H1 (cell line): ENCODE measurements around the gene ALG9.

Experiments used
- CBX5 ChIP-seq: fragments of 300-800, 300-1000 bp; sonication (generic); IDR thresholded peaks from 2 replicates; pipeline ENCODE4 v1.7.1; 2016; ENCODE audit warnings: antibody characterized with exemption, low read length, low read depth
- CHD2 ChIP-seq: IDR thresholded peaks from 2 replicates; pipeline ENCODE4 v1.6.1; 2012; ENCODE audit warnings: low read length, improper control_type of control experiment
- EGR1 ChIP-seq: IDR thresholded peaks from 2 replicates; pipeline ENCODE4 v1.6.1; 2011; ENCODE audit warnings: low read depth, low read length, borderline replicate concordance
- EZH2 ChIP-seq: fragments of 200-600 bp; sonication (generic); IDR thresholded peaks from 2 replicates; pipeline ENCODE4 v1.7.1; 2012; ENCODE audit warnings: low read depth, mild to moderate bottlenecking, moderate library complexity, low read length, inconsistent platforms; ENCODE audit not compliant: severe bottlenecking
- FOSL1 ChIP-seq: IDR thresholded peaks from 2 replicates; pipeline ENCODE4 v1.6.1; 2011; ENCODE audit warnings: mild to moderate bottlenecking, low read depth, low read length, moderate library complexity; ENCODE audit not compliant: insufficient read depth
- NANOG ChIP-seq: IDR thresholded peaks from 2 replicates; pipeline ENCODE4 v1.6.1; 2011; ENCODE audit warnings: low read length, low read depth, mild to moderate bottlenecking, inconsistent platforms; ENCODE audit not compliant: insufficient read depth, poor library complexity, severe bottlenecking
- TAF7 ChIP-seq: optimal IDR thresholded peaks from 2 replicates; pipeline ENCODE3; 2011; ENCODE audit warnings: low read depth, mild to moderate bottlenecking, inconsistent platforms, low read length, moderate library complexity, borderline replicate concordance
- ZNF274 ChIP-seq: IDR thresholded peaks from 2 replicates; pipeline ENCODE4 v1.7.0; 2012; ENCODE audit warnings: low read length, borderline replicate concordance; ENCODE audit errors: extremely low read depth
- TF ChIP-seq, protein P1 (sequence below), 3 experiments: IDR thresholded peaks; 1 replicate in 2 of 3; 2 replicates in 1 of 3; pipeline versions ENCODE4 v1.5.1 to v1.6.1; 2011; ENCODE audit warnings: low read length in 3 of 3, mild to moderate bottlenecking in 3 of 3, inconsistent platforms in 2 of 3, low read depth in 1 of 3, moderate library complexity in 1 of 3; ENCODE audit not compliant: insufficient read depth in 1 of 3; ENCODE audit errors: control extremely low read depth in 1 of 3
- TF ChIP-seq, protein P2 (sequence below): IDR thresholded peaks from 2 replicates; pipeline ENCODE4 v1.6.1; 2012; ENCODE audit warnings: inconsistent platforms

DNA sequence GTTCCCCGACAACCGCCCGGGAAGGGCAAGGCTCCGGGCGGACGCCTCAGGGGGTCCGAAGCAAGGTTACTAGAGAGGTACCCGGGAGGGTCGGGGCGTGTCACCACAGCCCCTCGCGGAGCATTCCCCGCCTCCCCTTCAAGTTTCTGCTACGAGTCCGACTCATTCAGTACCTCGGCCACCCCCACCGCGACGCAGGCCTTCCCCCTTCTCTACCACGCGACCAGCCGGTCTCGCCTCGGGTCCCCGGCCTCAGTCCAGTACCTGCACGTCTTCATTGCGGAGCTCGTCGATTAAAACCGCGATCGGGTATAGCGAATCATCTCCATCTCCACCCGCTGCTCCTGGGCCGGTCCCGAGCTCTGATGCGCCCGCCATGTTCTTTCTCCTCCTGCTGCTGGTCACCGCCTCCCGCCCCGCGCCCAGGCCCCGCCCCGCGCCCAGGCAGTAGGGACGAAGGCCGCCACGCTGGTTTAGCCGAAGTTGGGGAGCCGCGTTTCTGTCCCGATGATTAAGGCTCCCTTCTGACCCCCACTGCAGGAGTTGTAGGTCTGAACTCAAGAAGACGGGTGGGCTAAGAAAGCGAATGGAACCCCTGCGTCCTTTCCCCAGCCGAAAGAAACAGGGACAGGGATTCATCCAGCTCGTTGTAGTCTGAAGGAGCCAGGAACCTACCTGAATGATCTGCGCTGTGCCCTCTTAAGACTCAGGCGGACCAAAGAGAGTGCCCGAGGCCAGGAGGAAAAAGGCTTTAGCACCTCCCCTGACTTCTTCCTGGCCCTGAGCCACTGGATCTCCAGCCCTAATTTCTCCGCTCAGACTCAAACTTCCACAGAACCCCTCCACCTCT lies 105.2 kb downstream of the ALG9 start, which contains the start of gene PPP2R1B:
- TF ChIP-seq, protein P1, sequence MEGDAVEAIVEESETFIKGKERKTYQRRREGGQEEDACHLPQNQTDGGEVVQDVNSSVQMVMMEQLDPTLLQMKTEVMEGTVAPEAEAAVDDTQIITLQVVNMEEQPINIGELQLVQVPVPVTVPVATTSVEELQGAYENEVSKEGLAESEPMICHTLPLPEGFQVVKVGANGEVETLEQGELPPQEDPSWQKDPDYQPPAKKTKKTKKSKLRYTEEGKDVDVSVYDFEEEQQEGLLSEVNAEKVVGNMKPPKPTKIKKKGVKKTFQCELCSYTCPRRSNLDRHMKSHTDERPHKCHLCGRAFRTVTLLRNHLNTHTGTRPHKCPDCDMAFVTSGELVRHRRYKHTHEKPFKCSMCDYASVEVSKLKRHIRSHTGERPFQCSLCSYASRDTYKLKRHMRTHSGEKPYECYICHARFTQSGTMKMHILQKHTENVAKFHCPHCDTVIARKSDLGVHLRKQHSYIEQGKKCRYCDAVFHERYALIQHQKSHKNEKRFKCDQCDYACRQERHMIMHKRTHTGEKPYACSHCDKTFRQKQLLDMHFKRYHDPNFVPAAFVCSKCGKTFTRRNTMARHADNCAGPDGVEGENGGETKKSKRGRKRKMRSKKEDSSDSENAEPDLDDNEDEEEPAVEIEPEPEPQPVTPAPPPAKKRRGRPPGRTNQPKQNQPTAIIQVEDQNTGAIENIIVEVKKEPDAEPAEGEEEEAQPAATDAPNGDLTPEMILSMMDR (IDR thresholded peaks at IDR 0.05; ENCODE audit: control extremely low read depth in 1 of 3, insufficient read depth in 1 of 3, low read depth in 1 of 3, low read length in 3 of 3): no peak
- TF ChIP-seq, protein P2, sequence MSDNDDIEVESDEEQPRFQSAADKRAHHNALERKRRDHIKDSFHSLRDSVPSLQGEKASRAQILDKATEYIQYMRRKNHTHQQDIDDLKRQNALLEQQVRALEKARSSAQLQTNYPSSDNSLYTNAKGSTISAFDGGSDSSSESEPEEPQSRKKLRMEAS: peak; percentile 59
- TF ChIP-seq NANOG (no peak), CBX5 (no peak), ZNF274 (no peak), CHD2 (no peak), TAF7 (peak; percentile 50), EZH2 (no peak), EGR1 (no peak), FOSL1 (no peak)
